SK-N-SH treated with all-trans-retinoic acid at 6 μM for 48 hours (cell line): ENCODE results near the gene PLCE1.

Source experiments
- ATAC-seq: fragments of 200-7000 bp; cut with Tn5 transposase; 3 replicates; pipeline ENCODE4 v1.9.1; 2020; ENCODE audit warnings: mild to moderate bottlenecking, moderate library complexity
- ARNTL ChIP-seq: fragments of 450-650 bp; formaldehyde crosslinking; IDR thresholded peaks from 2 replicates; pipeline ENCODE4 v1.5.0; 2020; ENCODE audit warnings: low read depth, mild to moderate bottlenecking, moderate library complexity, borderline replicate concordance
- BACH2 ChIP-seq: fragments of 250-450 bp; sonication (Bioruptor Pico); IDR thresholded peaks from 2 replicates; pipeline ENCODE4 v1.9.0; 2021; ENCODE audit warnings: mild to moderate bottlenecking, borderline replicate concordance
- CREB5 ChIP-seq: fragments of 250-450 bp; sonication (Bioruptor Pico); IDR thresholded peaks from 2 replicates; pipeline ENCODE4 v1.5.1; 2020; ENCODE audit warnings: low read depth, mild to moderate bottlenecking, moderate library complexity
- CSDC2 ChIP-seq: fragments of 250-450 bp; sonication (Bioruptor Pico); IDR thresholded peaks from 2 replicates; pipeline ENCODE4 v1.5.0; 2020; ENCODE audit warnings: mild to moderate bottlenecking, moderate library complexity
- ESRRG ChIP-seq: fragments of 250-450 bp; sonication (Bioruptor Pico); IDR thresholded peaks from 2 replicates; pipeline ENCODE4 v1.6.1; 2021; ENCODE audit warnings: mild to moderate bottlenecking
- GLIS3 ChIP-seq: fragments of 250-450 bp; sonication (Bioruptor Pico); IDR thresholded peaks from 2 replicates; pipeline ENCODE4 v1.5.0; 2020; ENCODE audit warnings: mild to moderate bottlenecking, moderate library complexity
- ISL1 ChIP-seq: fragments of 250-450 bp; sonication (Bioruptor Pico); IDR thresholded peaks from 2 replicates; pipeline ENCODE4 v2.1.2; 2022; ENCODE audit warnings: mild to moderate bottlenecking, moderate library complexity
- OSR1 ChIP-seq: fragments of 250-450 bp; sonication (Bioruptor Pico); IDR thresholded peaks from 2 replicates; pipeline ENCODE4 v1.8.0; 2022; ENCODE audit warnings: moderate library complexity, mild to moderate bottlenecking, inconsistent platforms
- RARB ChIP-seq: fragments of 250-450 bp; sonication (Bioruptor Pico); IDR thresholded peaks from 2 replicates; pipeline ENCODE4 v1.8.0; 2021; ENCODE audit warnings: mild to moderate bottlenecking, moderate library complexity
- SNAI2 ChIP-seq: fragments of 250-450 bp; sonication (Bioruptor Pico); IDR thresholded peaks from 2 replicates; pipeline ENCODE4 v1.5.0; 2020; ENCODE audit warnings: mild to moderate bottlenecking, moderate library complexity
- TCF4 ChIP-seq: fragments of 250-450 bp; sonication (Bioruptor Pico); IDR thresholded peaks from 2 replicates; pipeline ENCODE4 v1.8.0; 2021; ENCODE audit warnings: mild to moderate bottlenecking, moderate library complexity, borderline replicate concordance
- TOX ChIP-seq: fragments of 250-450 bp; sonication (Bioruptor Pico); IDR thresholded peaks from 2 replicates; pipeline ENCODE4 v1.8.0; 2021; ENCODE audit warnings: mild to moderate bottlenecking, moderate library complexity, borderline replicate concordance
- TSHZ2 ChIP-seq: fragments of 250-450 bp; sonication (Bioruptor Pico); IDR thresholded peaks from 2 replicates; pipeline ENCODE4 v1.5.0; 2020; ENCODE audit warnings: mild to moderate bottlenecking, moderate library complexity
- ZC3H10 ChIP-seq: fragments of 250-450 bp; sonication (Bioruptor Pico); IDR thresholded peaks from 2 replicates; pipeline ENCODE4 v1.5.1; 2021; ENCODE audit warnings: mild to moderate bottlenecking, moderate library complexity
- ZFP3 ChIP-seq: fragments of 250-450 bp; sonication (Bioruptor Pico); IDR thresholded peaks from 2 replicates; pipeline ENCODE4 v1.5.0; 2020; ENCODE audit warnings: mild to moderate bottlenecking, moderate library complexity
- ZNF565 ChIP-seq: fragments of 450-650 bp; formaldehyde crosslinking; conservative IDR thresholded peaks from 2 replicates; pipeline ENCODE4 v1.5.0; 2020; ENCODE audit warnings: low read depth, mild to moderate bottlenecking, moderate library complexity
- ZNF70 ChIP-seq: fragments of 450-650 bp; formaldehyde crosslinking; IDR thresholded peaks from 2 replicates; pipeline ENCODE4 v1.5.0; 2020; ENCODE audit warnings: mild to moderate bottlenecking, moderate library complexity
- ZNF8 ChIP-seq: fragments of 450-650 bp; formaldehyde crosslinking; IDR thresholded peaks from 2 replicates; pipeline ENCODE4 v1.5.0; 2020; ENCODE audit warnings: mild to moderate bottlenecking, moderate library complexity
- TF ChIP-seq, protein P1 (sequence below): fragments of 250-450 bp; sonication (Bioruptor Pico); IDR thresholded peaks from 2 replicates; pipeline ENCODE4 v1.8.0; 2021; ENCODE audit warnings: low read depth, mild to moderate bottlenecking, moderate library complexity, borderline replicate concordance
- TF ChIP-seq, protein P2 (sequence below): fragments of 250-450 bp; sonication (Bioruptor Pico); IDR thresholded peaks from 2 replicates; pipeline ENCODE4 v1.5.1; 2021; ENCODE audit warnings: mild to moderate bottlenecking, moderate library complexity
- TF ChIP-seq, protein P3 (sequence below): fragments of 250-450 bp; sonication (Bioruptor Pico); IDR thresholded peaks from 2 replicates; pipeline ENCODE4 v1.8.0; 2020; ENCODE audit warnings: mild to moderate bottlenecking, moderate library complexity, borderline replicate concordance

Gene PLCE1

DNA sequence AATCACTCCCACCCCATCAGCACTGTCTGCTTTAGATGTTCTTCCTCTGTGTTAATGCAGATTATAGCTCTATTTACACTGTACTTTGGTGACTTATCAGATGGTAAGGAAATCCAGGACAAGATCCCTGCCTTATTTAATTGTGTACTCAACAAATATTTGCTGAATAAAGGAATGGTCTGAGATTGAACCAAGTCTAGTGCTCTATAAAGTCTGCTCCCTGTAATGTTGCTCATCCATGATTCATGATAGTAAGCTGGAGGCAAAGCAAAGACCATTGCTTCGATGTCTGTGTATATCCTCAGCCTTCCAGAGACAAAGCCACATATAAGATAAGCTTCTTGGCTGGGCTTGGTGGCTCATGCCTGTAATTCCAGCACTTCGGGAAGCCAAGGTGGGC lies 33.5 kb downstream of the PLCE1 start:
- TF ChIP-seq TSHZ2 (no peak), ZNF8 (CRISPR knock-in tag) (no peak), TOX (CRISPR knock-in tag) (no peak), CREB5 (CRISPR knock-in tag) (no peak)
- no peak for ATAC-seq

DNA sequence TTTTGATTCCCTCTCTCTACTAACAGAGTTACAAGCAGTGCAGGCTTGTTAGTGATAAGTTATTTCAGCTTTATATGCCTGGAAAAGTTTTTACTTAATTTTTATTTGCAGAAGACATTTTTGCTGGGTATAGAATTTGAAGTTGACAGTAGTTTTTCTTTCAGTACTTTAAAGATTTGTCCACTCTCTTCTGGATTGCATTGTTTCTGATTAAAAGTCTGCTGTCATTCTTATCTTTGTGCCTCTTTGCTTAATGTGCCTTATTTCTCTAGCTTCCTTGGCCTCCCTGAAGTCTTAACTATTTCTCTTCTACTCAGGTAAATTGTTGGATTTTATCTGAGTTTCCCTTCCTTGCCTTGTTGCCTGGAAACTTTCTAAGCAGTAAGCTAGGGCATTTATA lies 36.2 kb downstream of the PLCE1 start:
- ATAC-seq = no peak
- no peak for TF ChIP-seq ZC3H10 (CRISPR knock-in tag)

GRCh38 chr10:94035982-94036765 lies 42.4 kb downstream of the PLCE1 start:
- ATAC-seq = peak; percentile 50
- no peak for TF ChIP-seq ZC3H10 (CRISPR knock-in tag)
- no peak for TF ChIP-seq ZNF565 (CRISPR knock-in tag)
- TF ChIP-seq ZNF70 = no peak
- no peak for TF ChIP-seq OSR1 (CRISPR knock-in tag)
- TF ChIP-seq ISL1 (CRISPR knock-in tag) = no peak
- no peak for TF ChIP-seq GLIS3
- no peak for TF ChIP-seq TOX (CRISPR knock-in tag)
- no peak for TF ChIP-seq BACH2 (CRISPR knock-in tag)
- no peak for TF ChIP-seq CREB5 (CRISPR knock-in tag)
- TF ChIP-seq, all 23 proteins: peak for 0

GRCh38 chr10:94036766-94037033 lies 43.0 kb downstream of the PLCE1 start:
- no peak for TF ChIP-seq ARNTL (CRISPR knock-in tag)
- TF ChIP-seq, protein P1, sequence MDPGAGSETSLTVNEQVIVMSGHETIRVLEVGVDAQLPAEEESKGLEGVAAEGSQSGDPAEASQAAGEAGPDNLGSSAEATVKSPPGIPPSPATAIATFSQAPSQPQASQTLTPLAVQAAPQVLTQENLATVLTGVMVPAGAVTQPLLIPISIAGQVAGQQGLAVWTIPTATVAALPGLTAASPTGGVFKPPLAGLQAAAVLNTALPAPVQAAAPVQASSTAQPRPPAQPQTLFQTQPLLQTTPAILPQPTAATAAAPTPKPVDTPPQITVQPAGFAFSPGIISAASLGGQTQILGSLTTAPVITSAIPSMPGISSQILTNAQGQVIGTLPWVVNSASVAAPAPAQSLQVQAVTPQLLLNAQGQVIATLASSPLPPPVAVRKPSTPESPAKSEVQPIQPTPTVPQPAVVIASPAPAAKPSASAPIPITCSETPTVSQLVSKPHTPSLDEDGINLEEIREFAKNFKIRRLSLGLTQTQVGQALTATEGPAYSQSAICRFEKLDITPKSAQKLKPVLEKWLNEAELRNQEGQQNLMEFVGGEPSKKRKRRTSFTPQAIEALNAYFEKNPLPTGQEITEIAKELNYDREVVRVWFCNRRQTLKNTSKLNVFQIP (CRISPR knock-in tag) = no peak
- TF ChIP-seq CREB5 (CRISPR knock-in tag) = no peak
- TF ChIP-seq, protein P2, sequence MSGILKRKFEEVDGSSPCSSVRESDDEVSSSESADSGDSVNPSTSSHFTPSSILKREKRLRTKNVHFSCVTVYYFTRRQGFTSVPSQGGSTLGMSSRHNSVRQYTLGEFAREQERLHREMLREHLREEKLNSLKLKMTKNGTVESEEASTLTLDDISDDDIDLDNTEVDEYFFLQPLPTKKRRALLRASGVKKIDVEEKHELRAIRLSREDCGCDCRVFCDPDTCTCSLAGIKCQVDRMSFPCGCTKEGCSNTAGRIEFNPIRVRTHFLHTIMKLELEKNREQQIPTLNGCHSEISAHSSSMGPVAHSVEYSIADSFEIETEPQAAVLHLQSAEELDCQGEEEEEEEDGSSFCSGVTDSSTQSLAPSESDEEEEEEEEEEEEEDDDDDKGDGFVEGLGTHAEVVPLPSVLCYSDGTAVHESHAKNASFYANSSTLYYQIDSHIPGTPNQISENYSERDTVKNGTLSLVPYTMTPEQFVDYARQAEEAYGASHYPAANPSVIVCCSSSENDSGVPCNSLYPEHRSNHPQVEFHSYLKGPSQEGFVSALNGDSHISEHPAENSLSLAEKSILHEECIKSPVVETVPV (CRISPR knock-in tag) = no peak
- no peak for TF ChIP-seq ZNF70
- TF ChIP-seq, protein P3, sequence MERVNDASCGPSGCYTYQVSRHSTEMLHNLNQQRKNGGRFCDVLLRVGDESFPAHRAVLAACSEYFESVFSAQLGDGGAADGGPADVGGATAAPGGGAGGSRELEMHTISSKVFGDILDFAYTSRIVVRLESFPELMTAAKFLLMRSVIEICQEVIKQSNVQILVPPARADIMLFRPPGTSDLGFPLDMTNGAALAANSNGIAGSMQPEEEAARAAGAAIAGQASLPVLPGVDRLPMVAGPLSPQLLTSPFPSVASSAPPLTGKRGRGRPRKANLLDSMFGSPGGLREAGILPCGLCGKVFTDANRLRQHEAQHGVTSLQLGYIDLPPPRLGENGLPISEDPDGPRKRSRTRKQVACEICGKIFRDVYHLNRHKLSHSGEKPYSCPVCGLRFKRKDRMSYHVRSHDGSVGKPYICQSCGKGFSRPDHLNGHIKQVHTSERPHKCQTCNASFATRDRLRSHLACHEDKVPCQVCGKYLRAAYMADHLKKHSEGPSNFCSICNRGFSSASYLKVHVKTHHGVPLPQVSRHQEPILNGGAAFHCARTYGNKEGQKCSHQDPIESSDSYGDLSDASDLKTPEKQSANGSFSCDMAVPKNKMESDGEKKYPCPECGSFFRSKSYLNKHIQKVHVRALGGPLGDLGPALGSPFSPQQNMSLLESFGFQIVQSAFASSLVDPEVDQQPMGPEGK (CRISPR knock-in tag) = no peak
- no peak for TF ChIP-seq ESRRG (CRISPR knock-in tag)
- no peak for TF ChIP-seq TCF4 (CRISPR knock-in tag)
- no peak for TF ChIP-seq RARB
- no peak for TF ChIP-seq TOX (CRISPR knock-in tag)
- TF ChIP-seq BACH2 (CRISPR knock-in tag) = no peak
- TF ChIP-seq CSDC2 (CRISPR knock-in tag) = no peak
- TF ChIP-seq ZFP3 = no peak
- TF ChIP-seq ZNF565 (CRISPR knock-in tag) = no peak
- no peak for TF ChIP-seq GLIS3
- TF ChIP-seq SNAI2 (CRISPR knock-in tag) = no peak
- TF ChIP-seq, all 23 proteins: peak for 0
- peak; percentile 69 for ATAC-seq
